Natural killer cell (primary cell): Measurements from ENCODE around the gene MTREX. TPM values are rescaled to one million over a fixed set of nuclear protein-coding genes. Genes with fewer than 3 reads are reported as not detected.

Experiments
- ATAC-seq, 3 donors: fragments of 150-1000 bp in 2 of 3; fragments of 200-7000 bp in 1 of 3; cut with Tn5 transposase; 1 replicate in 1 of 3; 2 replicates in 2 of 3; pipeline ENCODE4 v1.10.0; 2021; ENCODE audit warnings: mild to moderate bottlenecking in 2 of 3, moderate library complexity in 2 of 3
- DNase-seq, 2 donors: peaks; one replicate each; pipeline versions ENCODE4 v3.0.0 to v3.0.0-alpha.2; 2013 to 2021; ENCODE audit warnings: mixed read lengths in 1 of 2
- H3K27ac ChIP-seq: one replicate; pipeline ENCODE4 v1.5.1; 2013; ENCODE audit warnings: mild to moderate bottlenecking, low read length
- H3K27me3 ChIP-seq: one replicate; pipeline ENCODE4 v1.6.1; 2013; ENCODE audit warnings: low read length; ENCODE audit not compliant: control insufficient read depth, insufficient read depth
- H3K36me3 ChIP-seq: one replicate; pipeline ENCODE4 v1.6.1; 2013; ENCODE audit warnings: low read length; ENCODE audit not compliant: control insufficient read depth, insufficient read depth
- H3K4me1 ChIP-seq: one replicate; pipeline ENCODE4 v1.6.1; 2013; ENCODE audit warnings: low read length; ENCODE audit not compliant: control insufficient read depth, insufficient read depth
- H3K4me3 ChIP-seq: one replicate; pipeline ENCODE4 v1.5.1; 2013; ENCODE audit warnings: low read length
- H3K9me3 ChIP-seq: one replicate; pipeline ENCODE4 v1.6.1; 2013; ENCODE audit warnings: low read length; ENCODE audit not compliant: control insufficient read depth, insufficient read depth
- H3K27ac Mint-ChIP-seq, 2 donors: one replicate each; pipeline ENCODE4 v1.8.0; 2022; ENCODE audit warnings: mild to moderate bottlenecking in 2 of 2, mixed read lengths in 2 of 2, moderate library complexity in 1 of 2
- H3K27me3 Mint-ChIP-seq, 2 donors: one replicate each; pipeline ENCODE4 v1.8.0; 2022; ENCODE audit warnings: low read depth in 2 of 2, mixed read lengths in 2 of 2
- H3K36me3 Mint-ChIP-seq: one replicate; pipeline ENCODE4 v1.8.0; 2022; ENCODE audit warnings: mixed read lengths
- H3K4me1 Mint-ChIP-seq, 2 donors: one replicate each; pipeline ENCODE4 v1.8.0; 2022; ENCODE audit warnings: mixed read lengths in 2 of 2
- H3K4me3 Mint-ChIP-seq: one replicate; pipeline ENCODE4 v1.8.0; 2022; ENCODE audit warnings: mild to moderate bottlenecking, moderate library complexity, mixed read lengths
- H3K9me3 Mint-ChIP-seq, 2 donors: one replicate each; pipeline ENCODE4 v1.8.0; 2022; ENCODE audit warnings: mixed read lengths in 2 of 2
- WGBS: methylation state at CpG from one replicate; pipeline ENCODE4 v1.1.7; 2013; ENCODE audit warnings: missing lambda C conversion rate; ENCODE audit not compliant: insufficient coverage; 5-methylcytosine and 5-hydroxymethylcytosine counted together
- intact Hi-C: fragments of 100-400 bp; cut with micrococcal nuclease; formaldehyde crosslinking; loops from one replicate; pipeline ENCODE4 v1.14.2; 2022
- total RNA-seq, 4 donors: library from RNA; stranded (reverse); fragments of 120-200 nt in 1 of 4; gene quantifications; one replicate each; pipeline versions ENCODE4 v1.2.3 to v1.2.4, GENCODE V29; 2013 to 2022
- TF ChIP-seq, protein P1 (sequence below): fragments of 200-600 bp; IDR thresholded peaks from one replicate; pipeline ENCODE4 v1.8.0; 2022; ENCODE audit warnings: antibody characterized with exemption

The MTREX gene
- total RNA-seq, 3 donors from 2014 or later (not counting 1 experiment from before 2014, with no cell fraction given), result 64.5 to 82.2 (median 77.6) TPM

DNA sequence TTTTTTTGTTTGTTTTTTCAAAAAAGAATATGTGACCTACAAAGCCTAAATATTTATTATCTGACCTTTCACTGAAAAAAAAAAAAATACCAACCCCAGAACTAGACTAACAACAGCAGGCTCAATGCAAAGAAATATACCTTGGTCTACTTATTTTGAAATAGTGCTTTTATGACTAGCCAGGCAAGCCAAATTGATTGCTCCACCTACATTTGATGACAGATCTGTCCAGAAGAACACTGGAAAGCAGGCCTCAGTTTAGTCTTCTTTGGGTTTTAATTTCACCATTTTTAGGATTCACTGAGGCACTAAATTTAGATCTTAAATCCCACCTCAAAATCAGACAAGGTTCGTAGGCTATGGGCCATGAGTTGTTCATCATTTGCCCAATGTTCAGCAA lies 129.7 kb downstream of the MTREX start:
- Mint-ChIP-seq H3K36me3 (peaks cover 31% of the 10 kb centered on the region), H3K4me3 (no peak overlapping the region), H3K27me3 (no peaks in the 10 kb centered on the region), H3K4me1 (no peaks in the 10 kb centered on the region), H3K27ac (no peak overlapping the region), H3K9me3 (peaks cover 6 to 22% of the 10 kb centered on the region in 2 donors)
- Histone ChIP-seq H3K36me3 (no peaks in the 10 kb centered on the region), H3K4me3 (no peak overlapping the region), H3K4me1 (no peaks in the 10 kb centered on the region), H3K27ac (no peak overlapping the region), H3K27me3 (no peaks in the 10 kb centered on the region), H3K9me3 (peaks cover 11% of the 10 kb centered on the region)
- intact Hi-C loops, result no loop called here
- ATAC-seq (no peak), DNase-seq (no peak)
- TF ChIP-seq, protein P1, sequence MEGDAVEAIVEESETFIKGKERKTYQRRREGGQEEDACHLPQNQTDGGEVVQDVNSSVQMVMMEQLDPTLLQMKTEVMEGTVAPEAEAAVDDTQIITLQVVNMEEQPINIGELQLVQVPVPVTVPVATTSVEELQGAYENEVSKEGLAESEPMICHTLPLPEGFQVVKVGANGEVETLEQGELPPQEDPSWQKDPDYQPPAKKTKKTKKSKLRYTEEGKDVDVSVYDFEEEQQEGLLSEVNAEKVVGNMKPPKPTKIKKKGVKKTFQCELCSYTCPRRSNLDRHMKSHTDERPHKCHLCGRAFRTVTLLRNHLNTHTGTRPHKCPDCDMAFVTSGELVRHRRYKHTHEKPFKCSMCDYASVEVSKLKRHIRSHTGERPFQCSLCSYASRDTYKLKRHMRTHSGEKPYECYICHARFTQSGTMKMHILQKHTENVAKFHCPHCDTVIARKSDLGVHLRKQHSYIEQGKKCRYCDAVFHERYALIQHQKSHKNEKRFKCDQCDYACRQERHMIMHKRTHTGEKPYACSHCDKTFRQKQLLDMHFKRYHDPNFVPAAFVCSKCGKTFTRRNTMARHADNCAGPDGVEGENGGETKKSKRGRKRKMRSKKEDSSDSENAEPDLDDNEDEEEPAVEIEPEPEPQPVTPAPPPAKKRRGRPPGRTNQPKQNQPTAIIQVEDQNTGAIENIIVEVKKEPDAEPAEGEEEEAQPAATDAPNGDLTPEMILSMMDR, result no peak
- WGBS, result 95% methylated on average over 1 of the region's 1 CpG

DNA sequence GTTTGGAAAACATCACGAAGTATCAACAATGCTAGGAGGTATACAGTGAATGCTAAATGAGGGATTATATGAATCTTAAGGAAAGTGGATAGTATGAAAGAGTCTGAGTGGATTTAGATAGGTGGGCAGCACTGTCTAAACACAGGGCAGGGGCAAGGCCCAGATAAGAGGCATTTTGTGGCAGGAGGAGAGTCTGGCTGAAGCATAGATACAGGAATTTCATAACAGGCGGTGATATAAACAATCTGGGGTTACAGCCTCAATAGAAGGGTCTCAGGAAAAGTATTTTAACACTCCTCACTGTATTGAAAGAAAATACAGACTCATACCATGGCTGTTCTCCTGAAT lies 130.0 kb downstream of the MTREX start:
- no peak overlapping the region for H3K27ac ChIP-seq
- intact Hi-C loops, result no loop called here
- DNase-seq, result no peak
- H3K27me3 ChIP-seq, result no peaks in the 10 kb centered on the region
- Mint-ChIP-seq H3K4me3 (no peak overlapping the region), H3K36me3 (peaks cover 28% of the 10 kb centered on the region), H3K27me3 (no peaks in the 10 kb centered on the region), H3K4me1 (no peaks in the 10 kb centered on the region), H3K9me3 (peaks cover 3 to 20% of the 10 kb centered on the region in 2 donors), H3K27ac (no peak overlapping the region)
- 94% methylated on average over 2 of the region's 2 CpGs for WGBS
- H3K4me3 ChIP-seq, result no peak overlapping the region
- H3K36me3 ChIP-seq, result no peaks in the 10 kb centered on the region
- H3K4me1 ChIP-seq, result no peaks in the 10 kb centered on the region
- peaks cover 11% of the 10 kb centered on the region for H3K9me3 ChIP-seq
- TF ChIP-seq, protein P1, result no peak
- ATAC-seq, result no peak

DNA sequence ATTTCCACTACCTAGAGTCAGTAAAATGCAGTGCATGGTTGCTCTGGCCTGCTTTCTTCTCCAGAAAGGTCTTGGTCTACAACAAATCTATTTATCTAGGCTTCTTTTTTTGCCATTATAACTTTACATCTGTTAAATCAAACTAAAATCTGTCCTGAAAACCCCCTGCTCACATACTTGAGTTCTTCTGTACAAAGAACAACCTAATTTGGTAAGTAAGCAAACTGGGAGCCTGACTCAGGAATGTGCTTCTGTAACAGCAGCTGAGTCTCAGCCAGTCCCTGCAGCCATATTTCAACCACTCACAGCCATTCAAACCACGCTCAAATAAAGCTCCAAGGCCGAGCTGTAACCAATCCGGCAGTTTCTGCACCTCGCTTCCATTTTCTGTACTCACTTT lies 131.2 kb downstream of the MTREX start:
- intact Hi-C loops, result no loop called here
- Mint-ChIP-seq H3K27ac (no peak overlapping the region), H3K9me3 (peaks cover 2 to 18% of the 10 kb centered on the region in 2 donors), H3K27me3 (no peaks in the 10 kb centered on the region), H3K4me1 (no peaks in the 10 kb centered on the region), H3K4me3 (no peak overlapping the region), H3K36me3 (peaks cover 25% of the 10 kb centered on the region)
- WGBS, result 100% methylated on average over 4 of the region's 4 CpGs
- ATAC-seq (no peak), DNase-seq (no peak)
- no peaks in the 10 kb centered on the region for H3K27me3 ChIP-seq
- H3K27ac ChIP-seq, result no peak overlapping the region
- peaks cover 5% of the 10 kb centered on the region for H3K9me3 ChIP-seq
- H3K4me3 ChIP-seq, result no peak overlapping the region
- H3K36me3 ChIP-seq, result no peaks in the 10 kb centered on the region
- H3K4me1 ChIP-seq, result no peaks in the 10 kb centered on the region
- TF ChIP-seq, protein P1, result no peak

DNA sequence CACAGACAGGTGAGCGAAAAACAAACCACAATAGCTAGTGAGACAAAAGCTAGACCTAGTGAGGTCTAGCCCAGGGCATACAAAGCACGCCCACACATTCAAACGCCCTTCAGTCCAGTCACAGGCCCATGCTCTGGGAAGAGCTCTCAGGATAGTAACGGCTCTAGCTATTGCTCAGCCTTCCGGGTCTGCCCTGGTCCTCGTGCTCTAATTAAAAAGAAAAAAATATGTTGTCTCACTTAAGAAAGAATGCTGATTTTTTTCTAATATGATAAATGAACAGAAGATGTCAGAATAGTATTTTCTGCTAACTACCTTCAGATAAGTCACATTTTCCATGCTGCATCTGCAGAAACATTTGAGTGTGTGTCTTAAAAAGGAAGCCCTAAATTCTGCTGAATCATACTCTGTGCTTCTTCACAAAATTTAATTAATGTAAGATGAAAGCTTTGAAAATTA lies 132.4 kb downstream of the MTREX start:
- intact Hi-C loops, result no loop called here
- H3K4me3 Mint-ChIP-seq, result no peak overlapping the region

More for the DNA sequence above, 132.4 kb downstream of the MTREX start:
- no peaks in the 10 kb centered on the region for H3K4me1 ChIP-seq
- peaks cover 5% of the 10 kb centered on the region for H3K9me3 ChIP-seq
- Mint-ChIP-seq H3K27ac (no peak overlapping the region), H3K4me1 (no peaks in the 10 kb centered on the region), H3K27me3 (peaks cover 0 to 2% of the 10 kb centered on the region in 2 donors), H3K9me3 (peaks cover 0 to 7% of the 10 kb centered on the region in 2 donors), H3K36me3 (peaks cover 13% of the 10 kb centered on the region)
- DNase-seq (no peak), ATAC-seq (no peak)
- H3K4me3 ChIP-seq, result no peak overlapping the region
- no peak overlapping the region for H3K27ac ChIP-seq
- no peaks in the 10 kb centered on the region for H3K36me3 ChIP-seq
- 65% methylated on average over 6 of the region's 6 CpGs for WGBS
- TF ChIP-seq, protein P1, result no peak
- H3K27me3 ChIP-seq, result no peaks in the 10 kb centered on the region
